TTC549 (cell line): Measurements from ENCODE around the gene INTS11.

ENCODE experiments used
- FAIRE-seq: peaks from 2 replicates; lab custom pipeline; 2012; peaks lifted over from hg19 to GRCh38; lab: Jason Lieb, UNC

INTS11 gene

DNA sequence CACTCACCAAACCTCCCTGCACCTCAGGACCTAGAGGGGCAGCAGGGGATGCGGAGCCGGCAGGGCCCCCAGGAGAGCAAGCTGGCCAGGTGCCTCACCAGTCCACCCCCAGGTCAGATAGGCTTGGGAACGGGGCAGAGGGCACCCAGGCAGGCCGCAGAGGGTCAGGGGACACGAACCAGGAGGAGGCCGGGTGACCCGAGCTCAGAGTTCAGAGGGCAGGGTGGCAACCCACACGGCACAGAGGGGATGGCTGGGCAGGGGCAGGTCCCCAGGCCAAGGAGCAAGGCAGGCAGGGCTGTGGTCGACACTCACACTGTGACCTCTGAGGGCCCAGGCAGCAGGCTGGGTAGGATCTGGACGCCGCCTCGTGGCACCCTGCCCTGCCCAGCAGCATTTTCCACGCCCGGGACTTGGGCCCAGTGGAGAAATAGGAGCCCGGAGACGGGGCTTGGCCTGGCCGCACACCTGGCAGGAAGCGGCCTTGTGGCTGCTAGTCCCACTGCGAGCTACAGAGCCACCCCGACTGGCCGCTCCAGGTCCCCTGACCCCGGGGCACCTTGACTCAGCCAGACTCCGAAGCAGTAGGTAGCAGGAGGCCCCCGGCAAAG, 19.5 kb upstream of the INTS11 start:
- FAIRE-seq = no peak

DNA sequence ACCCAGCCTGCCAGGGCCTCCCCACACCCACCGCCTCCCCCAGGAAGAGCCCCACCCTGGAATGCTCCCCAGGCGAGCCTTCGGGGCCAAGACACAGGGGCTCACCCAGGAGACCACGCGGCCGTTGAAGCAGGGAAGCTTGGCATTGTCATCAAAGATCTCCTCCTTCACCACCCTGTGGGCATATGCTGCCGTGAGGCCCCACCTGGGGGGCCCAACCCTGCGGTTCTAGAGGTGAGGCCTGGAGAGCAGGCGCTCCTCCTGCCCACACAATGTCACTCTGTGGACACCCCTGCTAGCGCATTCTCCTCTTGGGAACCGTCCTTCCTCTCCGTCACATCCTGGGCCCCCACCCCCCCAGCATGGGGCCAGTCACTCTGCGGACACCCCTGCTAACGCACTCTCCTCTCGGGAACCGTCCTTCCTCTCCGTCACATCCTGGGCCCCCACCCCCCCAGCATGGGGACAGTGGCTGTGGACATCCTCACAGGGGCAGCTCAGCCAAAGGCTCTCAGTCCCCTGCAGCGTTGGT, 18.2 kb upstream of the INTS11 start:
- no peak for FAIRE-seq

GRCh38 chr1:1342061-1342562, 17.7 kb upstream of the INTS11 start:
- FAIRE-seq = no peak

GRCh38 chr1:1341549-1342021, 17.1 kb upstream of the INTS11 start:
- no peak for FAIRE-seq

DNA sequence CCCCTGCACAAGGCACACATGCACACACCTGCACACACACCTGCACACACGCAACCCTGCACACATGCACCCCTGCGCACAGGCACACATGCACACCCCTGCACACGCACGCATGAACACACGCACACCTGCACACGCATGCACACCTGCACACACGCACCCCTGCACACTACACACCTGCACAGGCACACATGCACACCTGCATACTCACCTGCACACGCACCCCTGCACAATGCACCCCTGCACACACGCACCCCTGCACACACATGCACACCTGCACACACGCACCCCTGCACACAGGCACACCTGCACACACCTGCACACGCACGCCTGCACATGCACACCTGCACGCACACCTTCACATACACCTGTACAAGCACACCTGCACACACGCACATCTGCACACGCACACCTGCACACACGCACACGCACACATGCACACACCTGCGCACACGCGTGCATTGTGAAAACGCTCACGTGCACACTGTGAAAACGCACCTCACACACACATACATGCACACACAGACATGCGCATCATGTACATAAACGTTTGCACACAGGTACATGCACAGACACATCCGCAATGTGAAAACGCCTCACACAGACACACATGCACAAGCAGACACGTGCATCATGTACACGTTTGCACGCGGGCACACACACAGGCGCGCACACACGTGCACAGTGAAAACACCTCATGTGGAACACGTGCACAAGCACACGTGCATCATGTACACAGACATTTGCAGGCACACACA, 16.5 kb upstream of the INTS11 start:
- no peak for FAIRE-seq

- no peak for FAIRE-seq
Measured at GRCh38 chr1:1340185-1340584, 15.7 kb upstream of the INTS11 start.

DNA sequence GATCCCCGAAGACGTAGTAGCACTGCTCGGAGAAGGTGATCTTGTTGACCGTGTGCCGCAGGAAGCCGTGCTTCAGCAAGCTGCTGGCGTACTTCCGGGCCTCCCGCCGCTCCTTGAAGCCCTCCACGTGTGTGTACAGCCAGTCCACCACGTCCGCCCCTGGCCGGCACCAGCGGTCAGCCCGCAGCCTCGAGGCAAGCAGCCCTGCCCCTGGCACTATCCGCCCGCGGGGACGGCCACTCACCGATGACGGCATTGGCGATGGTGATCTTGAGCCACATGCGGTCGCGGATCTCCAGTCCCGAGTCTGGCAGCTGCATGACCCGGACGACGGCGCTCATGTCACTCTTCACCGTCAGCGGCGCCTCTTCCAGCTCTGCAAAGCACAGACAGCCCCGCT, 13.8 kb upstream of the INTS11 start:
- FAIRE-seq = no peak

DNA sequence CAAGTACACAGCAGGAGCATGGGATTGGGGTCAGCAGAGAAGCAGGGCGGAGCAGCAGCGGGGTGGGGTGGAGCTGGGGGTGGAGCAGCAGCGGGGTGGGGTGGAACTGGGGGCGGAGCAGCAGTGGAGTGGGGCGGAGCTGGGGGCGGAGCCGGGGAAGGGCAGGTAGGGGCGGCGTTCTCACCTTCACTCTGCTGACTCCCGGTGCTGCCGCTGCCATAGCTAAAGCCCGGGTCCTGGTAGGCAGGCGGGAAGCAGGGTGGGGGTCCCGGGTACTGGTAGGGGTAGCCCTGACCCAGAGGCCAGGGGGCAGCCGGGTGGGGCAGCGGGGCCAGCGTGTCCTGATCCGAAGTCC, 13.3 kb upstream of the INTS11 start:
- no peak for FAIRE-seq

- FAIRE-seq = no peak
Measured at GRCh38 chr1:1336931-1337792, 12.7 kb upstream of the INTS11 start.

- no peak for FAIRE-seq
Measured at GRCh38 chr1:1336446-1336845, 12.0 kb upstream of the INTS11 start.

- FAIRE-seq = no peak
Measured at GRCh38 chr1:1335792-1336248, 11.4 kb upstream of the INTS11 start.

- no peak for FAIRE-seq
Measured at GRCh38 chr1:1335283-1335682, 10.8 kb upstream of the INTS11 start.

DNA sequence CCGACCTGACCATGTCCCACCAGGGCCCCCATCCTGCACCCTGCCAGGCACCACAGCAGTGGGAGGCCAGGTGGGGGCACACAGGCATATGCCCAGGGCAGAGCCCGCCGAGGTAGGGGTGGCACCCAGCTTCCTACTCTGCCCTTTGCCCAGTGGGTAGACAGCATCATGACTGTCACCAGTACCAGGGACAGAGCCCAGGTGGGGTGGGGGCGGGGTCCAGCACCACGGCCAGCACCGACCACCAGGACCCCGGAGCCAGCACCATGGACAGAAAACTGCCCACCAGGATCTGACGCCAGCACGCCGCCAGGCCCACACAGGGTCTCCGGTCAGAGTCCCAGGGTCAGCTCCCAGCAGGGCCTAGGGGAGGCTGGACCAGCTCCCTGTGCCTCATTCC, 10.4 kb upstream of the INTS11 start:
- FAIRE-seq = no peak

DNA sequence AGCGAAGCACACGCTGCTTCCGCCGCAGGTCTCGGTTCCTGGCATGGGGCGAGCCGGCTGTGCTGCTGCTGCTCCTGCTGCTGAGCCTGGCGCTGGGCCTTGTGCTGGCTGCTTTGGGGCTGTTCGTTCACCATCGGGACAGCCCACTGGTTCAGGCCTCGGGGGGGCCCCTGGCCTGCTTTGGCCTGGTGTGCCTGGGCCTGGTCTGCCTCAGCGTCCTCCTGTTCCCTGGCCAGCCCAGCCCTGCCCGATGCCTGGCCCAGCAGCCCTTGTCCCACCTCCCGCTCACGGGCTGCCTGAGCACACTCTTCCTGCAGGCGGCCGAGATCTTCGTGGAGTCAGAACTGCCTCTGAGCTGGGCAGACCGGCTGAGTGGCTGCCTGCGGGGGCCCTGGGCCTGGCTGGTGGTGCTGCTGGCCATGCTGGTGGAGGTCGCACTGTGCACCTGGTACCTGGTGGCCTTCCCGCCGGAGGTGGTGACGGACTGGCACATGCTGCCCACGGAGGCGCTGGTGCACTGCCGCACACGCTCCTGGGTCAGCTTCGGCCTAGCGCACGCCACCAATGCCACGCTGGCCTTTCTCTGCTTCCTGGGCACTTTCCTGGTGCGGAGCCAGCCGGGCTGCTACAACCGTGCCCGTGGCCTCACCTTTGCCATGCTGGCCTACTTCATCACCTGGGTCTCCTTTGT, 9.2 kb upstream of the INTS11 start:
- no peak for FAIRE-seq

GRCh38 chr1:1332774-1333480, 8.5 kb upstream of the INTS11 start:
- FAIRE-seq = no peak

GRCh38 chr1:1332031-1332755, 7.7 kb upstream of the INTS11 start:
- FAIRE-seq = no peak

DNA sequence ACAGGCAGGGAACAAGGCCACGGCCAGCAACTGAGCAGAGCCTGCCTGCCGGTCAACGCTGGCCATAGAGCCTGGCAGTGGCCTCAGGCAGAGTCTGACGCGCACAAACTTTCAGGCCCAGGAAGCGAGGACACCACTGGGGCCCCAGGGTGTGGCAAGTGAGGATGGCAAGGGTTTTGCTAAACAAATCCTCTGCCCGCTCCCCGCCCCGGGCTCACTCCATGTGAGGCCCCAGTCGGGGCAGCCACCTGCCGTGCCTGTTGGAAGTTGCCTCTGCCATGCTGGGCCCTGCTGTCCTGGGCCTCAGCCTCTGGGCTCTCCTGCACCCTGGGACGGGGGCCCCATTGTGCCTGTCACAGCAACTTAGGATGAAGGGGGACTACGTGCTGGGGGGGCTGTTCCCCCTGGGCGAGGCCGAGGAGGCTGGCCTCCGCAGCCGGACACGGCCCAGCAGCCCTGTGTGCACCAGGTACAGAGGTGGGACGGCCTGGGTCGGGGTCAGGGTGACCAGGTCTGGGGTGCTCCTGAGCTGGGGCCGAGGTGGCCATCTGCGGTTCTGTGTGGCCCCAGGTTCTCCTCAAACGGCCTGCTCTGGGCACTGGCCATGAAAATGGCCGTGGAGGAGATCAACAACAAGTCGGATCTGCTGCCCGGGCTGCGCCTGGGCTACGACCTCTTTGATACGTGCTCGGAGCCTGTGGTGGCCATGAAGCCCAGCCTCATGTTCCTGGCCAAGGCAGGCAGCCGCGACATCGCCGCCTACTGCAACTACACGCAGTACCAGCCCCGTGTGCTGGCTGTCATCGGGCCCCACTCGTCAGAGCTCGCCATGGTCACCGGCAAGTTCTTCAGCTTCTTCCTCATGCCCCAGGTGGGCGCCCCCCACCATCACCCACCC, 6.9 kb upstream of the INTS11 start, which contains the start of gene TAS1R3:
Gene TAS1R3 (plus strand): TSS at position 213 of the 898 bp plus-strand sequence. CDS start 66 bp downstream, at position 279.
- no peak for FAIRE-seq

GRCh38 chr1:1330366-1331067, 6.1 kb upstream of the INTS11 start:
- no peak for FAIRE-seq
